Testis (tissue), 3 donors: ENCODE results near the gene MAGEB2. TPM values are rescaled to one million over a fixed set of nuclear protein-coding genes. Genes with fewer than 3 reads are reported as not detected.

ENCODE experiments used
- DNase-seq: peaks from one replicate; pipeline ENCODE4 v3.0.0-alpha.2; 2019
- H3K27ac ChIP-seq, 2 donors: fragments of 200-600 bp; sonication (generic); one replicate each; pipeline ENCODE4 v1.5.1; 2019
- H3K27me3 ChIP-seq: fragments of 200-600 bp; sonication (generic); one replicate; pipeline ENCODE4 v1.5.1; 2019
- H3K36me3 ChIP-seq: fragments of 200-600 bp; sonication (generic); one replicate; pipeline ENCODE4 v1.5.1; 2017; ENCODE audit warnings: low read depth; ENCODE audit errors: missing control alignments
- H3K4me1 ChIP-seq: fragments of 200-600 bp; sonication (generic); one replicate; pipeline ENCODE4 v1.5.1; 2019
- H3K4me3 ChIP-seq, 2 donors: fragments of 200-600 bp; sonication (generic); one replicate each; pipeline ENCODE4 v1.5.1; 2017 to 2019
- H3K9me3 ChIP-seq: fragments of 200-600 bp; sonication (generic); one replicate; pipeline ENCODE4 v1.5.1; 2017
- CTCF ChIP-seq, 3 experiments: fragments of 450-650 bp in 2 of 3; fragments of 200-600 bp in 1 of 3; sonication (generic) in 1 of 3; IDR thresholded peaks; one replicate each; pipeline ENCODE4 v1.5.1; 2016 to 2019; ENCODE audit warnings: antibody characterized with exemption in 3 of 3, mild to moderate bottlenecking in 2 of 3, moderate library complexity in 1 of 3
- POLR2A ChIP-seq: fragments of 450-650 bp; IDR thresholded peaks from one replicate; pipeline ENCODE4 v1.6.1; 2017; ENCODE audit warnings: antibody characterized with exemption, mild to moderate bottlenecking, moderate library complexity
- WGBS, 2 donors: methylation state at CpG; one replicate each; pipeline ENCODE4 v1.1.5; 2018; 5-methylcytosine and 5-hydroxymethylcytosine counted together
- intact Hi-C: fragments of 100-400 bp; cut with DNase I; formaldehyde crosslinking; loops from one replicate; pipeline ENCODE4 v1.15.1; 2023; ENCODE audit warnings: low total_unique reads
- polyA plus RNA-seq: library from polyadenylated mRNA; stranded (reverse); fragments of 350-450 nt; fragmentation: Illumina TruSeq; extraction: RNeasy Lipid Tissue Mini Kit (QIAGEN cat#74804); gene quantifications from one replicate; pipeline ENCODE4 v1.2.3, GENCODE V29; 2014; ENCODE audit warnings: low read depth, low replicate concordance; ENCODE audit not compliant: insufficient read depth
- total RNA-seq, 2 donors: library from RNA; depleted of rRNA; stranded (reverse); fragments of >200 nt; gene quantifications; one replicate each; pipeline ENCODE4 v1.2.3, GENCODE V29; 2016

The MAGEB2 gene
- total and polyA plus RNA-seq, 3 donors from 2014 or later: 50.9 to 53.5 (median 51.4) TPM

GRCh38 chrX:30259927-30260326 lies 44.6 kb downstream of the MAGEB2 start:
- intact Hi-C loops: no loop called here

GRCh38 chrX:30261012-30261411 lies 45.6 kb downstream of the MAGEB2 start:
- H3K4me1 ChIP-seq: no peaks in the 10 kb centered on the region
- intact Hi-C loops: no loop called here
- no peaks in the 10 kb centered on the region for H3K9me3 ChIP-seq
- H3K27ac ChIP-seq: no peak overlapping the region
- H3K27me3 ChIP-seq: no peaks in the 10 kb centered on the region
- no peak for DNase-seq
- H3K36me3 ChIP-seq: no peaks in the 10 kb centered on the region
- TF ChIP-seq POLR2A (no peak), CTCF (IDR thresholded peaks at IDR 0.05) (no peak)
- H3K4me3 ChIP-seq: no peak overlapping the region

More at GRCh38 chrX:30259927-30260326, 44.6 kb downstream of the MAGEB2 start:
- Histone ChIP-seq H3K27me3 (no peaks in the 10 kb centered on the region), H3K9me3 (no peaks in the 10 kb centered on the region), H3K4me3 (no peak overlapping the region), H3K36me3 (no peaks in the 10 kb centered on the region), H3K27ac (no peak overlapping the region), H3K4me1 (no peaks in the 10 kb centered on the region)
- 100% methylated on average over 2 of the region's 2 CpGs for WGBS, 2 donors
- no peak for TF ChIP-seq POLR2A
- TF ChIP-seq CTCF (IDR thresholded peaks at IDR 0.05): no peak
- no peak for DNase-seq

- DNase-seq: no peak
- no peaks in the 10 kb centered on the region for H3K27me3 ChIP-seq
- no peak overlapping the region for H3K27ac ChIP-seq
- no peaks in the 10 kb centered on the region for H3K4me1 ChIP-seq
- TF ChIP-seq CTCF (IDR thresholded peaks at IDR 0.05) (no peak), POLR2A (no peak)
- intact Hi-C loops: no loop called here
- no peaks in the 10 kb centered on the region for H3K36me3 ChIP-seq
- WGBS, 2 donors: 91 to 100% methylated on average over 1 of the region's 1 CpG
- no peak overlapping the region for H3K4me3 ChIP-seq
- no peaks in the 10 kb centered on the region for H3K9me3 ChIP-seq
Observed at GRCh38 chrX:30262763-30263162, 47.4 kb downstream of the MAGEB2 start.

Other genes starting within 250 kb of the MAGEB2 start
- gene MAGEB3, start 15.1 kb downstream of the MAGEB2 start, total RNA-seq: 10 to 100 TPM; 10.4 to 10.8 TPM
- 8.8 TPM for gene MAGEB3, start 15.1 kb downstream of the MAGEB2 start, polyA plus RNA-seq
- 10 to 100 TPM; 11.7 to 13.0 TPM for gene MAGEB4, start 26.4 kb downstream of the MAGEB2 start, total RNA-seq
- gene MAGEB4, start 26.4 kb downstream of the MAGEB2 start, polyA plus RNA-seq: 20.7 TPM
- 10 to 100 TPM; 59.4 to 63.7 TPM for gene MAGEB1, start 31.6 kb downstream of the MAGEB2 start, total RNA-seq
- 36.6 TPM for gene MAGEB1, start 31.6 kb downstream of the MAGEB2 start, polyA plus RNA-seq
- 10 to 100 TPM; 60.6 to 81.5 TPM for gene NR0B1, start 93.8 kb downstream of the MAGEB2 start, total RNA-seq
- 29.0 TPM for gene NR0B1, start 93.8 kb downstream of the MAGEB2 start, polyA plus RNA-seq